HepG2 (cell line): ENCODE results near the gene TMEM61. TPM values are rescaled to one million over a fixed set of nuclear protein-coding genes. Genes with fewer than 3 reads are reported as not detected.

Source experiments
- JDP2 ChIP-seq: sonication (generic); formaldehyde crosslinking; IDR thresholded peaks from 2 replicates; pipeline ENCODE4 v1.8.1; 2022; ENCODE audit warnings: missing genetic modification reagents, borderline replicate concordance
- KIAA2018 ChIP-seq: sonication (generic); formaldehyde crosslinking; IDR thresholded peaks from 2 replicates; pipeline ENCODE4 v1.5.0; 2020; ENCODE audit warnings: mild to moderate bottlenecking, missing genetic modification reagents, borderline replicate concordance
- LRRFIP1 ChIP-seq: sonication (generic); formaldehyde crosslinking; conservative IDR thresholded peaks from 2 replicates; pipeline ENCODE4 v1.4.0; 2020; ENCODE audit warnings: missing genetic modification reagents
- PAXIP1 ChIP-seq: sonication (generic); formaldehyde crosslinking; conservative IDR thresholded peaks from 2 replicates; pipeline ENCODE4 v1.4.0; 2020; ENCODE audit warnings: mild to moderate bottlenecking, missing genetic modification reagents, moderate library complexity
- PLSCR1 ChIP-seq: sonication (generic); formaldehyde crosslinking; IDR thresholded peaks from 2 replicates; pipeline ENCODE4 v1.5.0; 2020; ENCODE audit warnings: missing genetic modification reagents, mild to moderate bottlenecking, borderline replicate concordance
- SOX13 ChIP-seq, 3 experiments: fragments of 450-650 bp in 1 of 3; sonication (generic) in 1 of 3; formaldehyde crosslinking in 1 of 3; IDR thresholded peaks in 2 of 3; conservative IDR thresholded peaks in 1 of 3; 2 replicates each; pipeline versions ENCODE4 v1.5.0 to v1.6.1; 2016 to 2020; ENCODE audit warnings: antibody characterized with exemption in 1 of 3, mild to moderate bottlenecking in 1 of 3, missing compliant biosample characterization in 1 of 3, missing genetic modification reagents in 1 of 3, moderate library complexity in 1 of 3
- SP5 ChIP-seq: IDR thresholded peaks from 2 replicates; pipeline ENCODE4 v1.6.1; 2016; ENCODE audit warnings: low read depth, borderline replicate concordance
- polyA plus RNA-seq, 8 experiments: library from polyadenylated mRNA; depleted of rRNA in 3 of 8; stranded (reverse) in 7 of 8; unstranded in 1 of 8; fragments of >200 nt; fragmentation: Illumina TruSeq in 4 of 8; extraction: Trizol in 4 of 8; gene quantifications; 2 replicates each; pipeline versions ENCODE4 v1.2.1 to v1.2.3, GENCODE V29; 2011 to 2016; ENCODE audit warnings: low read depth in 4 of 8, missing spikeins in 1 of 8, mixed read lengths in 1 of 8; ENCODE audit not compliant: insufficient read depth in 1 of 8
- total RNA-seq, 5 experiments: library from RNA; depleted of rRNA; stranded (reverse); fragments of >200 nt; fragmentation: Illumina TruSeq; extraction: Trizol; gene quantifications; 2 replicates each; pipeline ENCODE4 v1.2.3, GENCODE V29; 2016; ENCODE audit warnings: low read depth in 1 of 5

The TMEM61 gene
- total and polyA plus RNA-seq, 2 of the 13 experiments (the other 11 are each of a cell fraction or from before 2014, with no cell fraction given), result not detected

DNA sequence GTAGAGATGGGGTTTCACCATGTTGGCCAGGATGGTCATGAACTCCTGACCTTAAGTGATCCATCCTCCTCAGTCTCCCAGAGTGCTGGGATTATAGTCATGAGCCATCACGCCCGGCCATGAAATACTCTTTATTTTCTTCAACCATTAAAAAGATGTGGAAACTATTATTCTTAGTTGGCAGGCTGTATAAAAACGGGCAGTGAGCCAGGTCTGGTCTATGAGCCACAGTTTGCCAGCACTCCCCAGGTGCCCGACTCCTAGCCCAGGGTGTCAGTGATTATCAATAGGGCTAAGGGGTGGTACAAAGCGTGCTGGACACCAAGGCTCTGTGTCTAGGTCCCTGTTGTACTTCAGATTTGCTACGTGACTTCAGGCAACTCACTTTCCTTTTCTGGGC lies 3.7 kb upstream of the TMEM61 start (continued):
- no peak for TF ChIP-seq LRRFIP1 (CRISPR knock-in tag)
- TF ChIP-seq KIAA2018 (CRISPR knock-in tag), result no peak
- TF ChIP-seq SOX13 (IDR thresholded peaks at IDR 0.05), result no peak
- TF ChIP-seq SOX13 (CRISPR knock-in tag; conservative IDR thresholded peaks at IDR 0.05 in 1 of 2, IDR thresholded peaks at IDR 0.05 in 1 of 2), result no peak
- no peak for TF ChIP-seq SP5 (CRISPR knock-in tag)
- no peak for TF ChIP-seq PLSCR1 (CRISPR knock-in tag)
- no peak for TF ChIP-seq PAXIP1 (CRISPR knock-in tag)
- no peak for TF ChIP-seq JDP2 (CRISPR knock-in tag)
